ENCODE measurements around the gene AP2B1. TPM values are rescaled to one million over a fixed set of nuclear protein-coding genes. Genes with fewer than 3 reads are reported as not detected.
A peak's percentile ranks its signal among the peaks of the same experiment; 100 is the strongest.

Gene AP2B1
- polyA plus RNA-seq, 1 of the 3 experiments (the other 2 are of a cell fraction) = 97.8 TPM

GRCh38 chr17:35775039-35775438 is 187.9 kb downstream of the AP2B1 start:
- peak; percentile 69 for DNase-seq
- Histone ChIP-seq H3F3A (replicated peaks; ENCODE audit: insufficient read depth) (no peaks in the 10 kb centered on the region), H3K9ac (no peak overlapping the region), H3K79me2 (ENCODE audit: insufficient read depth) (no peaks in the 10 kb centered on the region), H3K27ac (ENCODE audit: low read depth in 2 of 2, low read length in 1 of 2) (peak overlapping the region in 1 of 2 experiments; percentile 80; a peak in 2 of 4 replicates), H3K36me3 (replicated peaks in 1 of 2; ENCODE audit: control insufficient read depth in 1 of 2, insufficient read depth in 2 of 2, low read length in 1 of 2) (no peaks in the 10 kb centered on the region), H3K4me2 (no peak overlapping the region), H3K9me3 (no peaks in the 10 kb centered on the region), H2AFZ (ENCODE audit: low read depth) (no peak overlapping the region; the same call in 1 of the 2 replicates), H3K9me2 (no peaks in the 10 kb centered on the region), H3K4me1 (ENCODE audit: control insufficient read depth in 1 of 2, insufficient read depth in 2 of 2, low read depth in 1 of 2, low read length in 1 of 2) (peaks cover 0 to 26% of the 10 kb centered on the region in 2 experiments; a peak in 1 of 4 replicates), H3K27me3 (ENCODE audit: insufficient read depth) (no peaks in the 10 kb centered on the region), H3K4me3 (ENCODE audit: low read depth in 2 of 2, low read length in 1 of 2) (no peak overlapping the region), H4K20me1 (ENCODE audit: insufficient read depth) (no peaks in the 10 kb centered on the region)
- CTCF ChIA-PET = interaction anchor here (0.9 to 31.2 kb wide), 6 partner anchors 10 to 33 kb away, joined by 3 to 809 read pairs (median 8); partner anchors contain the start of gene TAF15
- POLR2A ChIA-PET = interaction anchor here (0.6 to 1.7 kb wide), 5 partner anchors 11 to 34 kb away, joined by 3 to 7 read pairs (median 4); partner anchors contain the start of gene TAF15
- TF ChIP-seq TAF1 (IDR thresholded peaks at IDR 0.05; ENCODE audit: borderline replicate concordance, low read depth, low read length) = no peak
- TF ChIP-seq USF1 (IDR thresholded peaks at IDR 0.05; ENCODE audit: borderline replicate concordance, low read depth) = no peak
- no peak for TF ChIP-seq CTCF (IDR thresholded peaks at IDR 0.05)
- TF ChIP-seq EP300 (IDR thresholded peaks at IDR 0.05; ENCODE audit: borderline replicate concordance in 1 of 2, low read depth in 1 of 2, low read length in 1 of 2) = no peak
- TF ChIP-seq POLR2AphosphoS5 (IDR thresholded peaks at IDR 0.05; ENCODE audit: low read depth, low read length) = no peak
- no peak for TF ChIP-seq RCOR1 (IDR thresholded peaks at IDR 0.05; ENCODE audit: low read length)
- TF ChIP-seq FOXM1 (IDR thresholded peaks at IDR 0.05; ENCODE audit: low read depth) = no peak
- no peak for TF ChIP-seq FOSL2 (IDR thresholded peaks at IDR 0.05; ENCODE audit: borderline replicate concordance, low read depth)
- no peak for TF ChIP-seq SMC3 (IDR thresholded peaks at IDR 0.05; ENCODE audit: low read depth, low read length)
- no peak for TF ChIP-seq NRF1 (IDR thresholded peaks at IDR 0.05; ENCODE audit: low read depth, low read length)
- TF ChIP-seq MAX (IDR thresholded peaks at IDR 0.05; ENCODE audit: low read depth) = no peak
- TF ChIP-seq TCF12 (IDR thresholded peaks at IDR 0.05) = no peak
- TF ChIP-seq SIN3A (IDR thresholded peaks at IDR 0.05; ENCODE audit: borderline replicate concordance, low read depth, low read length) = no peak
- no peak for TF ChIP-seq ZBTB33 (IDR thresholded peaks at IDR 0.05; ENCODE audit: borderline replicate concordance, low read depth)
- TF ChIP-seq FOXJ3 (CRISPR knock-in tag; IDR thresholded peaks at IDR 0.05) = no peak
- TF ChIP-seq RFX5 (IDR thresholded peaks at IDR 0.05; ENCODE audit: low read length) = no peak
- TF ChIP-seq ELF1 (IDR thresholded peaks at IDR 0.05) = no peak
- 69% methylated on average over 5 of the region's 5 CpGs for WGBS (ENCODE audit: low lambda C conversion rate)
